ENCODE data around the gene CNIH3. TPM values are rescaled to one million over a fixed set of nuclear protein-coding genes. Genes with fewer than 3 reads are reported as not detected.

Gene CNIH3
- total and polyA plus RNA-seq, 2 donors (not counting 3 experiments of a cell fraction or from before 2014, with no cell fraction given) = 1.3 to 2.5 TPM

DNA sequence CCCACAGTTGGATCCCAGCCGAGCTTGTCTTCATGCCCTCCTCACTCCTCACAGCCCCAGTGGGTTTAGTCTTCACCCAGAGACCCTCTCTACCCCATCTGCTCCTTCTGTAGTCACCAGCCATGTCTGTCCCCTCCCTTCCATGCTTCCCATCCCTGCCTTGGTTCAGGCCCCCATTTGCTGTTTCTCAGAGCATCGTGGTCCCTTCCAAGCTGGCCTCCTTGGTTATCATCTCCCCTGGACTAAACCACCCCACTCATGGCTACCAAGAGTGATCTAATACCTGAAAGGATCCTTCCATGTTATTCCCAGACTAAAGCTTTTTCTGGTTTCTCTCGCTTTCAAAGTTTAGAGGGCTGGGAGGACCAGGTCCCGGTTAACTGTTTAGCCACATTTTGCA is 8.3 kb downstream of the CNIH3 start:
- H3K79me2 ChIP-seq (ENCODE audit: control insufficient read depth, insufficient read depth, low read length) = no peaks in the 10 kb centered on the region
- ChIA-PET CTCF (interaction anchor here (0.6 to 2.1 kb wide), 4 partner anchors 9 to 227 kb away, joined by 3 to 7 read pairs (median 5); no protein-coding TSS in a partner anchor), POLR2A (no interaction called here)
- H3K9me1 ChIP-seq (replicated peaks; ENCODE audit: control insufficient read depth, extremely low read depth, insufficient read depth, low read length) = no peaks in the 10 kb centered on the region
- H3K27me3 ChIP-seq (ENCODE audit: control insufficient read depth in 2 of 2, insufficient read depth in 2 of 2, low read length in 2 of 2) = peaks cover 5 to 11% of the 10 kb centered on the region in 2 experiments
- H3K4me1 ChIP-seq (ENCODE audit: control insufficient read depth, extremely low read depth, insufficient read depth, low read length) = peaks cover 20% of the 10 kb centered on the region
- no peaks in the 10 kb centered on the region for H3K9me3 ChIP-seq (replicated peaks; ENCODE audit: control insufficient read depth, insufficient read depth, low read length)
- no peak for DNase-seq (ENCODE audit: low read depth, low spot score)
- H3K4me3 ChIP-seq (replicated peaks in 1 of 3; ENCODE audit: insufficient read depth in 1 of 3, low read depth in 1 of 3, low read length in 3 of 3) = no peak overlapping the region
- no peak overlapping the region for H2AFZ ChIP-seq (ENCODE audit: low read depth, low read length)
- no peaks in the 10 kb centered on the region for H4K20me1 ChIP-seq (replicated peaks; ENCODE audit: control insufficient read depth, extremely low read depth, insufficient read depth, low read length)
- dilution Hi-C loops (cut with MboI; ENCODE audit: extremely low pct_ligation_motif_present, low sequenced_read_pairs) = loop anchor here (25.0 kb wide), 1 partner anchor 112 kb away; no protein-coding TSS in a partner anchor
- intact Hi-C loops (cut with micrococcal nuclease) = no loop called here
- TF ChIP-seq, protein P1, sequence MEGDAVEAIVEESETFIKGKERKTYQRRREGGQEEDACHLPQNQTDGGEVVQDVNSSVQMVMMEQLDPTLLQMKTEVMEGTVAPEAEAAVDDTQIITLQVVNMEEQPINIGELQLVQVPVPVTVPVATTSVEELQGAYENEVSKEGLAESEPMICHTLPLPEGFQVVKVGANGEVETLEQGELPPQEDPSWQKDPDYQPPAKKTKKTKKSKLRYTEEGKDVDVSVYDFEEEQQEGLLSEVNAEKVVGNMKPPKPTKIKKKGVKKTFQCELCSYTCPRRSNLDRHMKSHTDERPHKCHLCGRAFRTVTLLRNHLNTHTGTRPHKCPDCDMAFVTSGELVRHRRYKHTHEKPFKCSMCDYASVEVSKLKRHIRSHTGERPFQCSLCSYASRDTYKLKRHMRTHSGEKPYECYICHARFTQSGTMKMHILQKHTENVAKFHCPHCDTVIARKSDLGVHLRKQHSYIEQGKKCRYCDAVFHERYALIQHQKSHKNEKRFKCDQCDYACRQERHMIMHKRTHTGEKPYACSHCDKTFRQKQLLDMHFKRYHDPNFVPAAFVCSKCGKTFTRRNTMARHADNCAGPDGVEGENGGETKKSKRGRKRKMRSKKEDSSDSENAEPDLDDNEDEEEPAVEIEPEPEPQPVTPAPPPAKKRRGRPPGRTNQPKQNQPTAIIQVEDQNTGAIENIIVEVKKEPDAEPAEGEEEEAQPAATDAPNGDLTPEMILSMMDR (IDR thresholded peaks at IDR 0.05; ENCODE audit: extremely low read depth in 1 of 2, insufficient read depth in 1 of 2, low read depth in 1 of 2, low read length in 2 of 2) = no peak
- TF ChIP-seq GATA2 (IDR thresholded peaks at IDR 0.05; ENCODE audit: insufficient read depth, insufficient read length, low read depth, low read length) = no peak
- TF ChIP-seq POLR2AphosphoS5 (IDR thresholded peaks at IDR 0.05; ENCODE audit: insufficient read depth, low read depth, low read length) = no peak
- no peak for TF ChIP-seq POLR2A (IDR thresholded peaks at IDR 0.05; ENCODE audit: low read depth, low read length)
- TF ChIP-seq, protein P2, sequence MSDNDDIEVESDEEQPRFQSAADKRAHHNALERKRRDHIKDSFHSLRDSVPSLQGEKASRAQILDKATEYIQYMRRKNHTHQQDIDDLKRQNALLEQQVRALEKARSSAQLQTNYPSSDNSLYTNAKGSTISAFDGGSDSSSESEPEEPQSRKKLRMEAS (IDR thresholded peaks at IDR 0.05; ENCODE audit: insufficient read depth, insufficient read length) = no peak
- no peak for TF ChIP-seq FOS (IDR thresholded peaks at IDR 0.05; ENCODE audit: borderline replicate concordance, insufficient read depth, low read length)
- TF ChIP-seq MYC (IDR thresholded peaks at IDR 0.05; ENCODE audit: low read depth, low read length) = no peak
- H3K27ac ChIP-seq (ENCODE audit: insufficient read depth, low read depth, low read length) = peak overlapping the region; percentile 50
- H3K9ac ChIP-seq (replicated peaks; ENCODE audit: extremely low read depth, insufficient read depth, low read length) = no peak overlapping the region
- FAIRE-seq = no peak
- H3K4me2 ChIP-seq (ENCODE audit: insufficient read depth, low read length) = no peak overlapping the region
- no peaks in the 10 kb centered on the region for H3K36me3 ChIP-seq (ENCODE audit: control insufficient read depth in 2 of 2, extremely low read depth in 1 of 2, insufficient read depth in 2 of 2, low read length in 2 of 2)
- BruUV-seq (replicated peaks) = no TSS peak

Data from endothelial cell of umbilical vein (primary cell).